Left ventricle myocardium superior (tissue), 1 donor: Measurements from ENCODE around the gene CFAP44. TPM values are rescaled to one million over a fixed set of nuclear protein-coding genes. Genes with fewer than 3 reads are reported as not detected.

Experiments
- microRNA-seq: library from miRNA; unstranded; fragments of <30 nt; microRNA quantifications from one replicate; pipeline ENCODE4 v1.2.0, GENCODE V29; 2020; ENCODE audit warnings: borderline number of aligned reads
- total RNA-seq: library from RNA; stranded (reverse); fragmentation: NEBNext Ultra II Directional; extraction: Animal tissue kit (Norgen Biotek cat#: 25700); gene quantifications from one replicate; pipeline ENCODE4 v1.2.1, GENCODE V29; 2021
- donor health status: DM: no; HTN: yes; CAD: no; lungs with severe emphysema.

Gene CFAP44
- total RNA-seq, 1 donor from 2014 or later, result 1.9 TPM

Small RNA genes within 50 kb of the gene (microRNA-seq; reads per million reads assigned to microRNA genes)
- gene MIR8076, result not detected

Other genes starting within 250 kb of the CFAP44 start
- gene BOC, start 229.9 kb downstream of the CFAP44 start, total RNA-seq, result 5.5 TPM
- gene SPICE1, start 73.7 kb upstream of the CFAP44 start, total RNA-seq, result 4.8 TPM
- 0.47 TPM for gene SIDT1, start 91.1 kb upstream of the CFAP44 start, total RNA-seq